Lower lobe of right lung (tissue), 2 donors: ENCODE measurements around the gene CAMK2D. TPM values are rescaled to one million over a fixed set of nuclear protein-coding genes. Genes with fewer than 3 reads are reported as not detected.

ENCODE experiments used
- ATAC-seq, 2 donors: fragments of 200-7000 bp; cut with Tn5 transposase; one replicate each; pipeline ENCODE4 v1.9.1; 2020 to 2022; ENCODE audit warnings: mild to moderate bottlenecking in 2 of 2, moderate library complexity in 2 of 2
- DNase-seq: peaks from one replicate; pipeline ENCODE4 v3.0.0-alpha.2; 2020
- H3K27ac ChIP-seq: fragments of 200-600 bp; one replicate; pipeline ENCODE4 v1.8.0; 2022
- H3K27me3 ChIP-seq: fragments of 200-600 bp; one replicate; pipeline ENCODE4 v1.8.0; 2022; ENCODE audit warnings: low read depth
- H3K36me3 ChIP-seq: fragments of 200-600 bp; one replicate; pipeline ENCODE4 v1.8.0; 2022; ENCODE audit warnings: mild to moderate bottlenecking
- H3K4me1 ChIP-seq: fragments of 200-600 bp; one replicate; pipeline ENCODE4 v1.8.0; 2022
- H3K4me3 ChIP-seq: fragments of 200-600 bp; one replicate; pipeline ENCODE4 v1.8.0; 2022; ENCODE audit warnings: mild to moderate bottlenecking
- H3K9me3 ChIP-seq: fragments of 200-600 bp; one replicate; pipeline ENCODE4 v1.8.0; 2022
- CTCF ChIP-seq: fragments of 200-600 bp; IDR thresholded peaks from one replicate; pipeline ENCODE4 v1.8.0; 2022; ENCODE audit warnings: antibody characterized with exemption, mild to moderate bottlenecking
- intact Hi-C: fragments of 100-400 bp; cut with DNase I; formaldehyde crosslinking; loops from one replicate; pipeline ENCODE4 v1.11.0; 2022
- total RNA-seq: library from RNA; stranded (reverse); fragmentation: NEBNext Ultra II Directional; extraction: Animal tissue kit (Norgen Biotek cat#: 25700); gene quantifications from one replicate; pipeline ENCODE4 v1.2.1, GENCODE V29; 2021
- donor health status: DM: no; HTN: yes; CAD: no; lungs with severe emphysema.

Gene CAMK2D
- total RNA-seq, 1 donor from 2014 or later, result 40.7 TPM

DNA sequence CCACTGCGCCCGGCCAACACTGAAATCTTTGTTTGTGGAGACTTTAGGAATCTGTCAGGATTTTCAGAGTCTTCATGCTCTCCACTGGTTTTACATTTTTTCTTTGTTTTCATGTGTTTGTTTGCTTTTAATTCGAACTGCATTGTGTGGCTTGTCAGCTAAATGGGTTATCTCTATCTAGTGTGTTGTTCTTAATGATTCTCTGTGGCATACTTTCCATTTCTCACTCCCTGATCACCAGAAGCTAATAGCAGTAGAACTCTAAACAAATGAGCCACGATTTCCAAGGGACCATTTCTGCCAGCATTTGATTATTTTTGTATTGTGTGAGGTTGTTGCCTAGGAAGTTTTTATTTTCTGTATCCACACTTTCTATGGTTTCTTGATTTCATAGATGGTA, 352.4 kb downstream of the CAMK2D start:
- intact Hi-C loops, result no loop called here
- H3K36me3 ChIP-seq, result no peaks in the 10 kb centered on the region
- no peak for TF ChIP-seq CTCF
- ATAC-seq (no peak), DNase-seq (no peak)
- no peaks in the 10 kb centered on the region for H3K27me3 ChIP-seq
- H3K27ac ChIP-seq, result no peak overlapping the region
- peaks cover 8% of the 10 kb centered on the region for H3K4me1 ChIP-seq
- no peaks in the 10 kb centered on the region for H3K9me3 ChIP-seq
- no peak overlapping the region for H3K4me3 ChIP-seq

DNA sequence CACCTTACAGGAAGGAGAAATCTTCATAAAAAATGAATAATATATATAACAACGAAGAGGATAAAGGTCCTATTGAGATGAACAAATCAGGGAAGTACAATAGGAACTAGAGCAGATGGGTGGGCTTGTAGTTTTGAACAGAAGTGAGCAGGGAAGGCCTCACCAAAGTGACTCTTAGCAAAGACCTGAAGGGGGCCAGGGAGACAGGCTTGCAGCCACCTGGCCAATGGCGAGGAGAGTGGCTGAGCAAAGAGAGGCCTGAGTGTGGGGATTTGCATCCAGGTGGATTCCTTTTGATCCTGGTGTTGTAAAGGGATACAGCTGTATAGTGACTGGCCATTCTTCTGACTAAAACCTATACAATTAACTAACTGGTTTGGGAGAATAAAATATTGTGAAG, 354.1 kb downstream of the CAMK2D start:
- no peak for TF ChIP-seq CTCF
- no peaks in the 10 kb centered on the region for H3K27me3 ChIP-seq
- H3K9me3 ChIP-seq, result no peaks in the 10 kb centered on the region
- no peak for ATAC-seq
- intact Hi-C loops, result no loop called here
- DNase-seq, result no peak
- no peak overlapping the region for H3K4me3 ChIP-seq
- no peak overlapping the region for H3K27ac ChIP-seq
- H3K36me3 ChIP-seq, result no peaks in the 10 kb centered on the region
- H3K4me1 ChIP-seq, result peaks cover 16% of the 10 kb centered on the region

- H3K9me3 ChIP-seq, result no peaks in the 10 kb centered on the region
- intact Hi-C loops, result no loop called here
Observed at GRCh38 chr4:113406723-113407016, 354.9 kb downstream of the CAMK2D start.

GRCh38 chr4:113405874-113406722, 355.4 kb downstream of the CAMK2D start:
- no peaks in the 10 kb centered on the region for H3K27me3 ChIP-seq
- H3K4me3 ChIP-seq, result no peak overlapping the region
- TF ChIP-seq CTCF, result no peak
- peaks cover 8% of the 10 kb centered on the region for H3K4me1 ChIP-seq
- no peaks in the 10 kb centered on the region for H3K36me3 ChIP-seq
- intact Hi-C loops, result no loop called here
- ATAC-seq (no peak), DNase-seq (no peak)
- no peaks in the 10 kb centered on the region for H3K9me3 ChIP-seq
- no peak overlapping the region for H3K27ac ChIP-seq

More at GRCh38 chr4:113406723-113407016, 354.9 kb downstream of the CAMK2D start:
- no peak for TF ChIP-seq CTCF
- Histone ChIP-seq H3K36me3 (no peaks in the 10 kb centered on the region), H3K4me3 (no peak overlapping the region), H3K27ac (no peak overlapping the region), H3K4me1 (peaks cover 13% of the 10 kb centered on the region), H3K27me3 (no peaks in the 10 kb centered on the region)
- DNase-seq (no peak), ATAC-seq (no peak)

DNA sequence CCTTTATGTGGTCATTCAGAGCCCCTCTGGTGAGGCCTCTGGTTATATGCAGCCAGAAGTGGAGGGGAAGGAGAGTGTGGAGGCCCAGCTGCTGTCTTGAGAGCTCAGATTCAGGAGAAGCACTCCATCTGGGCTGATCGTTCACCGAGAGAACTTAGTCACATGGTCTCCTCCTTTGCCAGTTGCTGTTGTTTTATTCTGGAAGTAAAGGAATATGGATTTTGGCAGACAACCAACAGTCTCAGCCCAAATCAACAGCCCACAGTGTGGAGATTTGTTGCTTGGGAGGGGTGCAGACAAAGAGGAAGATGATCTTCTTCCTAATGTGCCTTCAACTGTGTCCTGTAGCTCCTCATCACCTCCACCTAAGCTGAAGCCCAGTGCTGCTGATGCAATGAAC, 356.7 kb downstream of the CAMK2D start:
- Histone ChIP-seq H3K27me3 (no peaks in the 10 kb centered on the region), H3K27ac (no peak overlapping the region), H3K9me3 (no peaks in the 10 kb centered on the region), H3K36me3 (no peaks in the 10 kb centered on the region), H3K4me3 (no peak overlapping the region), H3K4me1 (peaks cover 8% of the 10 kb centered on the region)
- no peak for ATAC-seq
- intact Hi-C loops, result no loop called here
- DNase-seq, result no peak
- TF ChIP-seq CTCF, result no peak
